SJCRH30 (cell line): Measurements from ENCODE around the gene TMEM128. TPM values are rescaled to one million over a fixed set of nuclear protein-coding genes. Genes with fewer than 3 reads are reported as not detected.
"Not testable (repeated sequence)": the region's sequence is repeated elsewhere in the genome, so short reads cannot be mapped to it uniquely, and the experiment has no call there.

Source experiments
- DNase-seq, 2 experiments: peaks; one replicate each; pipeline ENCODE4 v3.0.0-alpha.2; 2015 to 2020
- H3K27ac ChIP-seq: fragments of 250-450 bp; sonication (Bioruptor Pico); 2 replicates; pipeline ENCODE4 v1.5.1; 2020; ENCODE audit warnings: mild to moderate bottlenecking, moderate library complexity
- H3K27me3 ChIP-seq: fragments of 250-450 bp; sonication (Bioruptor Pico); 2 replicates; pipeline ENCODE4 v1.5.1; 2020; ENCODE audit warnings: mild to moderate bottlenecking, moderate library complexity
- H3K36me3 ChIP-seq: fragments of 250-450 bp; sonication (Bioruptor Pico); 2 replicates; pipeline ENCODE4 v1.5.1; 2020; ENCODE audit warnings: mild to moderate bottlenecking, moderate library complexity
- H3K4me1 ChIP-seq: fragments of 250-450 bp; sonication (Bioruptor Pico); 2 replicates; pipeline ENCODE4 v1.5.1; 2020; ENCODE audit warnings: mild to moderate bottlenecking, moderate library complexity
- H3K4me3 ChIP-seq: fragments of 250-450 bp; sonication (Bioruptor Pico); 2 replicates; pipeline ENCODE4 v1.5.1; 2020; ENCODE audit warnings: mild to moderate bottlenecking, moderate library complexity
- H3K9me3 ChIP-seq: fragments of 250-450 bp; sonication (Bioruptor Pico); replicated peaks from 2 replicates; pipeline ENCODE4 v1.5.1; 2020; ENCODE audit warnings: mild to moderate bottlenecking, moderate library complexity
- total RNA-seq: library from RNA; depleted of rRNA; stranded (reverse); fragments of >200 nt; shearing (Covaris generic); gene quantifications from 2 replicates; pipeline ENCODE4 v1.2.3, GENCODE V29; 2014

TMEM128 gene
- total RNA-seq, 1 experiment from 2014 or later: 25.0 TPM

GRCh38 chr4:4228356-4228668 lies 19.7 kb downstream of the TMEM128 start:
- no peaks in the 10 kb centered on the region for H3K9me3 ChIP-seq
- no peak overlapping the region for H3K4me3 ChIP-seq
- no peak for DNase-seq
- no peaks in the 10 kb centered on the region for H3K4me1 ChIP-seq
- H3K27me3 ChIP-seq: no peaks in the 10 kb centered on the region
- no peak overlapping the region for H3K27ac ChIP-seq
- no peaks in the 10 kb centered on the region for H3K36me3 ChIP-seq

- Histone ChIP-seq H3K9me3 (no peaks in the 10 kb centered on the region), H3K36me3 (no peaks in the 10 kb centered on the region), H3K4me3 (no peak overlapping the region), H3K27ac (no peak overlapping the region), H3K27me3 (no peaks in the 10 kb centered on the region), H3K4me1 (no peaks in the 10 kb centered on the region)
- no peak for DNase-seq
Observed at GRCh38 chr4:4227510-4228355, 20.3 kb downstream of the TMEM128 start.

GRCh38 chr4:4226606-4227438 lies 21.2 kb downstream of the TMEM128 start, which contains the start of gene OTOP1:
TSS of gene OTOP1 (minus strand) at chr4:4226929. CDS start at chr4:4226864, 65 bp downstream.
- no peak within 1 kb of the TSS for H3K27ac ChIP-seq
- no peaks in the 10 kb centered on the region for H3K36me3 ChIP-seq
- no peak for DNase-seq
- H3K4me1 ChIP-seq: no peaks in the 10 kb centered on the region
- H3K27me3 ChIP-seq: no peaks in the 10 kb centered on the region
- H3K4me3 ChIP-seq: no peak within 1 kb of the TSS
- no peaks in the 10 kb centered on the region for H3K9me3 ChIP-seq

DNA sequence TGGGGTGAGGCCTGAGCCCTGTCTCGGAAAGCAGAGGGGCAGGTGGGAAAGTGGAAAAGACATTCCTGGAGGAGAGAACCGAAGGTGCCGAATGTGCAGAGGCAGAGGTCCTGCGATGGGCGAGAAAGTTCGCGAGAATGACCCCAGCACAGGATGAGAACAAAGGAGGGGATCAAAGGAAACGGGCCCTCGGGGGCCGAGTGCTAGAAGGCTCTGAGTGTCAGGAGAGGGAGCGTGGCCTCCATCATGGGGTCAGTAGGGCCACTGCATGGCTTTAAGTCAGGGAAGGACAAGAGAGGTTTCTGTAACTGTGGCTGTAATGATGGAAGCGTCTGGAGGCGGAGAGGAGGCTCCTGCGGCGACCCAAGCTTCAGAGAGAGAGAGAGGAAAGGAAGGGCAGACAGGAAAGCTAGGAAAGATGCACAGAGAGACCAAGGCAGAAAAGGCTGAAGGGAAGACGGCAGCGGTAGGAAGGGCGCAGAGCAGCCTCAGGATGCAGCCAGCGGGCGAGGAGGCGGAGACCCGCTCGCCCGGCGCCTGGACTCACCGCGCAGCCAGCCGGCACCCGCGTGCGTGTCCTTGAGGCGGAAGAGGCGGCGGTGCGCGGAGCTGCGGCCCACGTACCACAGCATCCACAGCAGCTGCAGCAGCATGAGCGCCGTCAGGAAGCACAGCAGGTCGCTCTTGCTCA lies 22.0 kb downstream of the TMEM128 start:
- DNase-seq: no peak
- H3K4me3 ChIP-seq: no peak overlapping the region
- no peaks in the 10 kb centered on the region for H3K9me3 ChIP-seq
- no peaks in the 10 kb centered on the region for H3K4me1 ChIP-seq
- H3K27me3 ChIP-seq: no peaks in the 10 kb centered on the region
- H3K27ac ChIP-seq: no peak overlapping the region
- H3K36me3 ChIP-seq: no peaks in the 10 kb centered on the region

DNA sequence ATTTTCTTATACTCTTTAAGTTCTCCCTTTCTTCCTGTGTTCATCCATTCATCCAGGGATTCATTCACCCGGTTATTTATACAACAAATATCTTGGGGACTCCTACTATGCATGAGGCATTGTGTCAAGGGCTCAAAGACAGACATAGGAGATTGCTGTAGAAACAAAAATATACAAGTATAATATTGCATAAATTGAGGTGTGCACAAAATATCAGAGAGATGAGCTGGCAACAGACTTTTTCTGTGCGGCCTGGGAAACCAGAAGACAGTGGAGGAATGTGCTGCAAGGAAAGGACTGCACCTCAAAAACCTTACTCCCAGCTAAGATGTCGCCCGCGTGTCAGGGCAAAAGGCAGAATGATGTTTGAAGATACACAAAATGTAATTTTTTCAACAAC lies 30.9 kb downstream of the TMEM128 start:
- Histone ChIP-seq H3K9me3 (no peaks in the 10 kb centered on the region), H3K4me1 (no peaks in the 10 kb centered on the region), H3K27me3 (peaks cover 3% of the 10 kb centered on the region; the same call in 1 of the 2 replicates), H3K36me3 (no peaks in the 10 kb centered on the region), H3K4me3 (no peak overlapping the region), H3K27ac (no peak overlapping the region)
- DNase-seq: no peak

DNA sequence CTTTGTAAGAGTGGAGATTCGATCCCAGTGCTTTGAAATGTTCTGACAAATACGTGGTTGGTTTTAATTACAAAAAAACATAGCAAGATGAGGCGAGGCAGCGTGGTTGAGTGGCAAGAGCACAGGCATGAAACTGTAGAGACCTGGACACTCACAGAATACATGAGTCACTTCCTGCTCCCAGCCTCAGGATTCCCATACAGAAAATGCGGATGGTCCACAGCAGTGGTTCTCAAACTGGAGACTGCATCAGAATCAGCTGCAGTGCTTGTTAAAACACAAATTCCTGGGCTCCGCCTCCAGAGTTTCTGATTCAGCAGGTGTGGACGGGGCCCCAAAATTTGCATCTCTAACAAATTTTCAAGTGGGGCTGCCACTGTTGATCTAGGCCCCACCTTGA lies 31.4 kb downstream of the TMEM128 start:
- peaks cover 3% of the 10 kb centered on the region; the same call in 1 of the 2 replicates for H3K27me3 ChIP-seq
- no peak overlapping the region for H3K27ac ChIP-seq
- H3K9me3 ChIP-seq: no peaks in the 10 kb centered on the region
- no peak overlapping the region for H3K4me3 ChIP-seq
- DNase-seq: peak; percentile 20
- H3K4me1 ChIP-seq: no peaks in the 10 kb centered on the region
- no peaks in the 10 kb centered on the region for H3K36me3 ChIP-seq

DNA sequence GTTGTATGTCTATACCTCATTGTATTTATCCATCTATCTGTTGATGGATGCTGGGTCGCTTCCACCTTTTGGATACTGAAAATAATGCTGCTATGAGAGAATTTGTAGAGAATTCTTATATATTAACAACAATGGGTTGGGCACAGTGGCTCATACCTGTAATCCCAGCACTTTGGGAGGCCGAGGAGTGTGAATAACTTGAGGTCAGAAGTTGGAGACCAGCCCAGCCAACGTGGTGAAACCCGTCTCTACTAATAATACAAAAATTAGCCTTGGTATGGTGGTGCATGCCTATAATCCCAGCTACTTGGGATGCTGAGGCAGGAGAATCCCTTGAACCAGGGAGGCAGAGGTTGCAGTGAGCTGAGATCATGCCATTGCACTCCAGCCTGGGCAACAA lies 34.3 kb downstream of the TMEM128 start:
- H3K4me3 ChIP-seq, H3K27ac ChIP-seq, H3K4me1 ChIP-seq, H3K27me3 ChIP-seq, DNase-seq, H3K9me3 ChIP-seq, H3K36me3 ChIP-seq: not testable (repeated sequence)

DNA sequence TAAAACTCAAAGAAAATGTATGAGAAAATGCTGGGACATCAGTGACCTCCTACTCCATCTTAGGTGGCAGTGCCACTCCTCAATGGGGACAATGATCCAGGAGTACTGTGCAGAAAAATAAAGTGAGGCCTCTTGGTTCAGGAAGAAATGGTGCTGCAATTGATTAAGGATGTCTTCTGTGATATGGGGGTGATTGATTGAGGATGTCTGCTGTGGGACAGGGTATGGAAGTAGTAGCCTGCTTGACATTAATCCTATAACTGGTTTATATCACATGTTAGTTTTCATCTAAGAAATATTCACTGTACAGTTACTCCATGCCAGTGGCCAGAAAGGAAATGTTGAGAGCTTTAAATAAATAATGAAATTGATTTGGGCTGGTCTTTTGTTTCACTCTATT lies 41.8 kb downstream of the TMEM128 start:
- no peaks in the 10 kb centered on the region for H3K4me1 ChIP-seq

DNA sequence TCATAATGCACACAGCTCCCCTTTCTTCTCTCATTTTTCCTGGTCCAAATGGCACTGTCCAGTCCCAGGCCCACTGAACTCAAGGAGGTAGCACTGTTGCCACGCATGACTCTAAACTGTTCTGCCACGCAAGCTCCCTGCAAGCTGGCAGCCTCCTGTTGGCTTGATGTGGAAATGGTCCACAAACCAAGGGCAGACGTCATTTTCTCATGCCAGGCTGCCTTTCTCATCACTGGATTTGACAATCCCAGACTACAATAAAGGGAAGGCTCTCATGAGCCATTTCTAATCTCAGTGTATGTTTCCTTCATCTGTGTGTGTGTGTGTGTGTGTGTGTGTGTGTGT lies 43.6 kb downstream of the TMEM128 start:
- Histone ChIP-seq H3K36me3 (no peaks in the 10 kb centered on the region), H3K9me3 (no peaks in the 10 kb centered on the region), H3K27me3 (0 out of 2 replicates have a peak, but pooled peaks cover 6% of the 10 kb centered on the region), H3K27ac (no peak overlapping the region), H3K4me1 (no peaks in the 10 kb centered on the region), H3K4me3 (no peak overlapping the region)
- DNase-seq: no peak

More for the DNA sequence above, 41.8 kb downstream of the TMEM128 start:
- H3K36me3 ChIP-seq: no peaks in the 10 kb centered on the region
- no peak overlapping the region for H3K27ac ChIP-seq
- no peak overlapping the region for H3K4me3 ChIP-seq
- no peaks in the 10 kb centered on the region for H3K9me3 ChIP-seq
- DNase-seq: no peak
- H3K27me3 ChIP-seq: 0 out of 2 replicates have a peak, but pooled peaks cover 6% of the 10 kb centered on the region

DNA sequence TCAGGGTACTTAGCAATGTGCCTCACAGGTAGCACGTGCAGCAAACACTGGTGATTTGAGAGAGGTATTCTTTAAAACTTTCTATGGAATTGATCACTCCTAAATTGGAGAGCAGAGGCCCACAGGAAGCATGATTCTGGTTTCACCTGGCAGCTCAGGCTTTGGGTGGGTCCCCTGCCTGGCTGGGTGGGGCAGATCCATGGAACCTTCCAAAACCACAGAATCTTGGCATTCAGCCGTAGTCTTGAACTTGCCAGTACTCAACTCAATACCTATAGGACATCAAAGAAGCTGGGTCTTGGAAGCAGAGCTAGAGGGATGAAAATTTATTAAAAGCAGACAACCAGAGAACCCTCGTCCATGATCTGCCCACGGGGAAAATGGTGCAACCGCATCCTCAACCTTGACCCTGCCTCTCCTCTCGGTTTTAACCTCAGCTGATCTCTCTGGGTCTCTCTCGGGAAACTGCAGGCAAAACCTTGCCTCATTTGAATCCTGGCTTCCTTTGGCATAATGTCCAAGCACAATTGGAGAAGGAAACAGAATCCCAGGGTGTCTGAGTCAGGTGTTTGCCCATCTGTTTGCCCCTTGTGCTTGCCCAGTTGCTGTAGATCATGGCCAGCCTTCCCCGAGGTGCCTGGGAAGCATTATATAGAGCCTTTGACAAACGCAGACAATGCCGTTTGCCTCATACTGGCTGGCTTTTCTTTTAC lies 44.2 kb downstream of the TMEM128 start:
- no peaks in the 10 kb centered on the region for H3K4me1 ChIP-seq
- no peak overlapping the region for H3K27ac ChIP-seq
- no peak for DNase-seq
- H3K4me3 ChIP-seq: no peak overlapping the region
- no peaks in the 10 kb centered on the region for H3K9me3 ChIP-seq
- 0 out of 2 replicates have a peak, but pooled peaks cover 6% of the 10 kb centered on the region for H3K27me3 ChIP-seq
- H3K36me3 ChIP-seq: no peaks in the 10 kb centered on the region

GRCh38 chr4:4202510-4202909 lies 45.5 kb downstream of the TMEM128 start:
- H3K4me3 ChIP-seq: no peak overlapping the region
- H3K27me3 ChIP-seq: 0 out of 2 replicates have a peak, but pooled peaks cover 2% of the 10 kb centered on the region
- no peaks in the 10 kb centered on the region for H3K36me3 ChIP-seq
- DNase-seq: no peak
- no peak overlapping the region for H3K27ac ChIP-seq
- no peaks in the 10 kb centered on the region for H3K4me1 ChIP-seq
- no peaks in the 10 kb centered on the region for H3K9me3 ChIP-seq

- no peak overlapping the region for H3K4me3 ChIP-seq
- no peaks in the 10 kb centered on the region for H3K4me1 ChIP-seq
- H3K9me3 ChIP-seq: no peaks in the 10 kb centered on the region
- no peaks in the 10 kb centered on the region for H3K36me3 ChIP-seq
- H3K27me3 ChIP-seq: 0 out of 2 replicates have a peak, but pooled peaks cover 2% of the 10 kb centered on the region
- DNase-seq: peak; percentile 16 to 57
- H3K27ac ChIP-seq: no peak overlapping the region
Observed at GRCh38 chr4:4200624-4201023, 47.4 kb downstream of the TMEM128 start.

- Histone ChIP-seq H3K27ac (no peak overlapping the region), H3K4me3 (no peak overlapping the region)
- no peak for DNase-seq
Observed at GRCh38 chr4:4195354-4195753, 52.7 kb downstream of the TMEM128 start.

GRCh38 chr4:4188557-4188956 lies 59.5 kb downstream of the TMEM128 start:
- H3K27ac ChIP-seq, DNase-seq, H3K36me3 ChIP-seq, H3K4me1 ChIP-seq, H3K4me3 ChIP-seq, H3K27me3 ChIP-seq, H3K9me3 ChIP-seq: not testable (repeated sequence)

More at GRCh38 chr4:4195354-4195753, 52.7 kb downstream of the TMEM128 start:
- Histone ChIP-seq H3K36me3 (no peaks in the 10 kb centered on the region), H3K27me3 (no peaks in the 10 kb centered on the region), H3K4me1 (no peaks in the 10 kb centered on the region), H3K9me3 (no peaks in the 10 kb centered on the region)
